Measurements from ENCODE around the gene STON1.

- TF ChIP-seq SMC3 (IDR thresholded peaks at IDR 0.05; ENCODE audit: low read depth, low read length) (no peak), MAFK (IDR thresholded peaks at IDR 0.05; ENCODE audit: low read depth, low read length) (no peak)
Observed at GRCh38 chr2:48613211-48613610, 83.3 kb downstream of the STON1 start.
